ENCODE measurements around the gene AP5B1. TPM values are rescaled to one million over a fixed set of nuclear protein-coding genes. Genes with fewer than 3 reads are reported as not detected.

The AP5B1 gene
- total RNA-seq, 1 donor from 2014 or later: 8.3 TPM

GRCh38 chr11:65786008-65786785 lies 5.4 kb upstream of the AP5B1 start:
- no peak for DNase-seq (ENCODE audit: low read depth in 2 of 2)

- DNase-seq (ENCODE audit: low read depth in 2 of 2): no peak
Observed at GRCh38 chr11:65785319-65786007, 4.7 kb upstream of the AP5B1 start.

GRCh38 chr11:65782816-65783228 lies 2.0 kb upstream of the AP5B1 start:
- DNase-seq (ENCODE audit: low read depth in 2 of 2): no peak

GRCh38 chr11:65781962-65782815 lies 1.4 kb upstream of the AP5B1 start:
- no peak for DNase-seq (ENCODE audit: low read depth in 2 of 2)

GRCh38 chr11:65781152-65781961 lies 581 bp upstream of the AP5B1 start:
- peak; percentile 17 to 48 for DNase-seq (ENCODE audit: low read depth in 2 of 2)

- peak; percentile 89 to 92 for DNase-seq (ENCODE audit: low read depth in 2 of 2)
Observed at GRCh38 chr11:65779919-65780769, 632 bp downstream of the AP5B1 start.

- no peak for DNase-seq (ENCODE audit: low read depth in 2 of 2)
Observed at GRCh38 chr11:65779669-65779918, 1.2 kb downstream of the AP5B1 start.

- no peak for DNase-seq (ENCODE audit: low read depth in 2 of 2)
Observed at GRCh38 chr11:65778901-65779668, 1.7 kb downstream of the AP5B1 start.

GRCh38 chr11:65778431-65778900 lies 2.3 kb downstream of the AP5B1 start:
- DNase-seq (ENCODE audit: low read depth in 2 of 2): no peak

- no peak for DNase-seq (ENCODE audit: low read depth in 2 of 2)
Observed at GRCh38 chr11:65777821-65778361, 2.9 kb downstream of the AP5B1 start.

- no peak for DNase-seq (ENCODE audit: low read depth in 2 of 2)
Observed at GRCh38 chr11:65777241-65777640, 3.5 kb downstream of the AP5B1 start.

GRCh38 chr11:65776710-65777141 lies 4.0 kb downstream of the AP5B1 start:
- no peak for DNase-seq (ENCODE audit: low read depth in 2 of 2)

GRCh38 chr11:65776196-65776595 lies 4.6 kb downstream of the AP5B1 start:
- DNase-seq (ENCODE audit: low read depth in 2 of 2): peak in 1 of 2 donors; percentile 52

GRCh38 chr11:65774525-65775306 lies 6.1 kb downstream of the AP5B1 start:
- no peak for DNase-seq (ENCODE audit: low read depth in 2 of 2)

- no peak for DNase-seq (ENCODE audit: low read depth in 2 of 2)
Observed at GRCh38 chr11:65773784-65774411, 6.9 kb downstream of the AP5B1 start.

- DNase-seq (ENCODE audit: low read depth in 2 of 2): no peak
Observed at GRCh38 chr11:65771589-65772112, 9.1 kb downstream of the AP5B1 start.

GRCh38 chr11:65770951-65771567 lies 9.7 kb downstream of the AP5B1 start:
- no peak for DNase-seq (ENCODE audit: low read depth in 2 of 2)

All from lung microvascular endothelial cell (primary cell).